GM10266 (cell line): Measurements from ENCODE around the gene ERAL1.

Experiments used
- DNase-seq: peaks from one replicate; pipeline ENCODE4 v3.0.0; 2012; ENCODE audit errors: extremely low spot score
- TF ChIP-seq, protein P1 (sequence below): IDR thresholded peaks from 2 replicates; pipeline ENCODE4 v1.5.1; 2012; ENCODE audit warnings: mild to moderate bottlenecking, low read depth; ENCODE audit not compliant: control insufficient read depth, insufficient read depth; ENCODE audit errors: missing control alignments

Gene ERAL1

GRCh38 chr17:28855336-28855679 lies 492 bp downstream of the ERAL1 start:
- DNase-seq = no peak
- TF ChIP-seq, protein P1, sequence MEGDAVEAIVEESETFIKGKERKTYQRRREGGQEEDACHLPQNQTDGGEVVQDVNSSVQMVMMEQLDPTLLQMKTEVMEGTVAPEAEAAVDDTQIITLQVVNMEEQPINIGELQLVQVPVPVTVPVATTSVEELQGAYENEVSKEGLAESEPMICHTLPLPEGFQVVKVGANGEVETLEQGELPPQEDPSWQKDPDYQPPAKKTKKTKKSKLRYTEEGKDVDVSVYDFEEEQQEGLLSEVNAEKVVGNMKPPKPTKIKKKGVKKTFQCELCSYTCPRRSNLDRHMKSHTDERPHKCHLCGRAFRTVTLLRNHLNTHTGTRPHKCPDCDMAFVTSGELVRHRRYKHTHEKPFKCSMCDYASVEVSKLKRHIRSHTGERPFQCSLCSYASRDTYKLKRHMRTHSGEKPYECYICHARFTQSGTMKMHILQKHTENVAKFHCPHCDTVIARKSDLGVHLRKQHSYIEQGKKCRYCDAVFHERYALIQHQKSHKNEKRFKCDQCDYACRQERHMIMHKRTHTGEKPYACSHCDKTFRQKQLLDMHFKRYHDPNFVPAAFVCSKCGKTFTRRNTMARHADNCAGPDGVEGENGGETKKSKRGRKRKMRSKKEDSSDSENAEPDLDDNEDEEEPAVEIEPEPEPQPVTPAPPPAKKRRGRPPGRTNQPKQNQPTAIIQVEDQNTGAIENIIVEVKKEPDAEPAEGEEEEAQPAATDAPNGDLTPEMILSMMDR = no peak

- DNase-seq = no peak
- TF ChIP-seq, protein P1 = no peak
Measured at GRCh38 chr17:28856028-28856574, 1.3 kb downstream of the ERAL1 start.

GRCh38 chr17:28857905-28858800 lies 3.3 kb downstream of the ERAL1 start:
- no peak for DNase-seq
- TF ChIP-seq, protein P1 = no peak

- TF ChIP-seq, protein P1 = no peak
- DNase-seq = no peak
Measured at GRCh38 chr17:28858801-28859355, 4.1 kb downstream of the ERAL1 start.

GRCh38 chr17:28860363-28860808 lies 5.6 kb downstream of the ERAL1 start:
- no peak for DNase-seq
- TF ChIP-seq, protein P1 = no peak

DNA sequence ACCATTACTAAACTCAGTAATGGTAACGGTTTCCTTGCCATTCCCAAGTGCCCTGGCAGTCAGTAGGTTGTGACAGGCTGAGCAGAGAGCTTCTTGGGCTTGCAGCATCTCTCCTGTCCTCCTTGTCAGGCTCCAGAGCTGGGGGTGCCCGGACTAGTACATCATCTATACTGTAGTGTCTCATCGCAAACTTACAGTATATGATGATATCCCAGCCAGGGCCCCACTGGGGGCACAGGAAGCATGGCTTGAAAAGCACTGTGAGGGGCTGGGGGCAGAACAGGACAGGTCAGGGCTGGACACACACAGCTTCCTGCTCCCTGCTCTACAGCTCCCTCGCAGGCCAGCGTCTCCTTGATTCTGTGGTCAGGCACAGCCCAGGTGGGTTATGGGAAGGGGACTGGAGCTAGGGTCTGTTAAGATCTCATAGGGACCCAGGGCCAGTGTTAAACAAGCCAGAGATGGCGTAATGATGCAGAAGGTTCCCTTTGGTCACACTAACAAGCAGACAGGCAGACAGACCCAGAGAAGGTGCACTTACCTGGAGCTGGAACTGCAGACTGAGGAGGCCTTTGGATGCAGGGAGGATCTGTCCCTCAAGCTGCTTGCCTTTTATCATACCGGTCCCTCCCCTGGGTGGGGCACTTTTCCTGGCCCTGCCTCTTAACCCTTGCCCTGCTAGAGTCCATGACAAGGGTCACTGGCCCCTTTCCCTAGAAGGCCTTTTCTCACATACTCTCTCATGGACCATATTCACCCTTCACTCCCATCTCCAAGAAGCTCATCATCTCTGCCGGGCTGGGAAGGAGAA lies 6.8 kb downstream of the ERAL1 start:
- TF ChIP-seq, protein P1 = no peak
- no peak for DNase-seq

- TF ChIP-seq, protein P1 = no peak
- DNase-seq = no peak
Measured at GRCh38 chr17:28862561-28862960, 7.7 kb downstream of the ERAL1 start.
